Measurements from ENCODE around the gene TAF11L13. TPM values are rescaled to one million over a fixed set of nuclear protein-coding genes. Genes with fewer than 3 reads are reported as not detected.

TAF11L13 gene
- polyA plus RNA-seq, 1 donor: not detected

DNA sequence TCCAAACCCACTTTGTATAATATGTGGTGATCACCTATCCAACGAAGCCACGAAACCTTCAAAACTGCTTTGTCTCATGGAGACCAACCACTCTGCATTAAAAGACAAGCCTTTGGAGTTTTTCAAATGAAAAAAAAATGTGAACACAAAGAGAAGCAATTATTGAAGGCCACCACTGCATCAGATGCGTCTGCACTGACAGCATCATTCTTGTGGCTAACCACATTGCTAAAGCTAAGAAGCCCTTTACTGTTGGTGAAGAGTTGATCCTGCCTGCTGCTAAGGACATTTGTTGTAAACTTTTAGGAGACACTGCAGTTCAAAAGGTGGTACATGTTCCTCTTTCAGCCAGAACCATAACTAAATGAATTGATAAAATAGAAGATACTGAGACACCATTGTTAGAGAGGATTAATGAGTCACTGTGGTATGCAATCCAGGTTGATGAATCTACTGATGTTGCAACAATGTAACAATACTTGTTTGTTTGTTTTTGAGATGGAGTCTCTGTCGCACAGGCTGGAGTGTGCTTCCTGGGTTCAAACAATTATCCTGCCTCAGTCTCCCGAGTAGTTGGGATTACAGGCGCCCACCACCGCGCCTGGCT, 47.8 kb downstream of the TAF11L13 start:
- DNase-seq: no peak

- no peak for DNase-seq
Observed at GRCh38 chr5:17680737-17681136, 48.8 kb downstream of the TAF11L13 start.

Other genes starting within 250 kb of the TAF11L13 start
- not detected for gene TAF11L2, start 133.9 kb upstream of the TAF11L13 start, polyA plus RNA-seq (ENCODE audit: insufficient read length)
- gene TAF11L3, start 113.7 kb upstream of the TAF11L13 start, polyA plus RNA-seq (ENCODE audit: insufficient read length): not detected
- gene TAF11L4, start 110.3 kb upstream of the TAF11L13 start, polyA plus RNA-seq (ENCODE audit: insufficient read length): not detected
- gene TAF11L5, start 106.9 kb upstream of the TAF11L13 start, polyA plus RNA-seq (ENCODE audit: insufficient read length): not detected
- gene TAF11L6, start 103.4 kb upstream of the TAF11L13 start, polyA plus RNA-seq (ENCODE audit: insufficient read length): not detected
- not detected for gene TAF11L7, start 46.3 kb upstream of the TAF11L13 start, polyA plus RNA-seq (ENCODE audit: insufficient read length)
- not detected for gene TAF11L8, start 41.1 kb upstream of the TAF11L13 start, polyA plus RNA-seq (ENCODE audit: insufficient read length)
- gene TAF11L9, start 37.7 kb upstream of the TAF11L13 start, polyA plus RNA-seq (ENCODE audit: insufficient read length): not detected
- gene TAF11L10, start 34.3 kb upstream of the TAF11L13 start, polyA plus RNA-seq (ENCODE audit: insufficient read length): not detected
- gene TAF11L11, start 27.9 kb upstream of the TAF11L13 start, polyA plus RNA-seq (ENCODE audit: insufficient read length): not detected
- gene TAF11L12, start 21.7 kb upstream of the TAF11L13 start, polyA plus RNA-seq (ENCODE audit: insufficient read length): not detected
- not detected for gene TAF11L14, start 2.4 kb downstream of the TAF11L13 start, polyA plus RNA-seq (ENCODE audit: insufficient read length)